Activated CD8-positive, alpha-beta memory T cell treated with anti-CD3 and anti-CD28 coated beads for 24 hours (primary cell): ENCODE data around the gene TMEM234.

ENCODE experiments used
- DNase-seq: peaks from one replicate; pipeline ENCODE4 v3.0.0-alpha.2; 2020

Gene TMEM234

DNA sequence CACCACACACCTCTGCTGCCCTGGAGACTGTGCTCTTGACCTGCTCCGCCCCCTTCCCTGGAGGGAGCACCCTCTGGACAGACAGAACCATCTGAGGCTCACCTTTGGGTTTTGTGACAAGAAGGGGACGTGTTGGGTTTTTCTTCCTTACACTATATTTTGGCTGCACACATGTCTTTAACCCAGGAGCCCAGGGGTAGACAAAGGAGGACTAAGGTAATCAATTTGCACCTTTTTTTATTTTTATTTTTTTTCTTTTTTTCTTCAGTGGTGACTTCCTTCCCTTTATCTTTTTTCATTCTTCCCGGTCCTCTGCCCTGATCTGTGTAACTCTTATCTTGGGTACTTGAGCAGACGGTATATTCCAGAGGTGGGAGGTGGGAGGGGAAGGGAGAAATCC is 51.2 kb downstream of the TMEM234 start:
- no peak for DNase-seq
